Measurements from ENCODE around the gene WNT10A. TPM values are rescaled to one million over a fixed set of nuclear protein-coding genes. Genes with fewer than 3 reads are reported as not detected.

The WNT10A gene
- under 0.01 and 0.19 TPM in 2 replicates for total RNA-seq

DNA sequence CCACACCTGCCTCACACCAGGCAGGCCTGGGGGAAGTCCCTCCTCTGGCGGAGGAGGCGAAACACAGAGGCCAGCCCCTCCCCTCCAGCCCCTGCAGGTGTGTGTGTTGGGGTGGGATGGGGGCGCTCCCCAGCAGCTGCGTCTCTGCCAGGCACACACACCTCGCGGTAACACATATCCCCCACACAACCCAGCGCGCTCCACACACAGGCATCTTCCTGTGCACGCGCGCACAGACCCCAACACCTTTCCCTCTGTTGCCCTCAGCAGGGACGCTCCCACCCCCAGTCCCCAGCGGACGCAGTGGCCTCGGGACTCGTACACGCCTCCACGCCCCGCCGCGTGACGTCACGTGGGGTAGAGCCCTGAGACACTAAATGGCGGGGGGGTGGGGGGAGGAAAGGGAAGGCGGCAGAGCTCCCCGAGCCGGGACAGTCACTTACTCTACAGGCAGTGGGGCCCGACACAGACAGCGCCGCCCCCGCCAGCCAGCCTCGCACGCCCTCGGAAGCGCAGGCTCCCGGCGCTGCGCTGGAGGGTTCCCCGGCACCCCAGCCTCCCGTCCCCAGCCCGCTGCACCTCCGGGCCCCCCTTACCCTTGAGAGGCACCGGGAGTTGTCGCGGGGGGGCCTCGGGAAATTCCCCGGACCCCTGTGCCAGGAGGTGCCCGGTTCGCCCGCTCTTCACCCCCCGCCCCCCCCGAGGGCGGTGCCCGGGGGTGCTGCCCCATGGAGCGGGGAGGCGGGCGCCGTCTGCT is at the start of gene WNT10A:
WNT10A (plus strand) TSS at position 751 of the 757 bp plus-strand sequence. CDS start 144 bp downstream, outside the sequence.

DNA sequence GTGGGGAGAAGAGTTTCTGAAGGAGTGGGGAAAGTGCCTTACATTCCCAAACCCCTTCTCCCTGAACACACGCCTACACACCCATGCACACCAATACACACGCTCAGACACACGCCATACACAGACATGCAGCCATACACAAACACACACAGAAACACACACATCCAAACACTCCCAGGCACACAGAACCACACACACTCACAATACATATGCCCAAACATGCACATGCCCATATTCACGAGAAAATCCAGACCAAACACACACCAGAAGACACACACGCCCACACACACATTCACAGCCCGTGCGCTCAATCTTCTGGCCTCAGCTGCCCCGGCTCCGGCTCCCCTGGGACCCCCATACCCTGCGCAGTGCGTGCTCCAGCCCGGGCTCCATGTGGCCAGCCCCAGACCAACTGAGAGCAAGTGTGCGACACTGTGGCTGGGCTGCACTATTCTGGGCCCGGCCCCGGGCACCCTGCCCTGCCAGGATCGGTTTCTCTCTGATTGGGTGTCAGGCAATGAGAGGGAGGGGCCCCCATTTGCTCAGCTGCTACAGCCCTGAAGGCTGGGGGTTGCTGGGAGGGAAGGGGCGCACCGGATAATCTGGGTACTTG is 49.2 kb upstream of the WNT10A start, which contains the start of gene PRKAG3:
PRKAG3 (minus strand) TSS at position 426 of the 613 bp plus-strand sequence.

DNA sequence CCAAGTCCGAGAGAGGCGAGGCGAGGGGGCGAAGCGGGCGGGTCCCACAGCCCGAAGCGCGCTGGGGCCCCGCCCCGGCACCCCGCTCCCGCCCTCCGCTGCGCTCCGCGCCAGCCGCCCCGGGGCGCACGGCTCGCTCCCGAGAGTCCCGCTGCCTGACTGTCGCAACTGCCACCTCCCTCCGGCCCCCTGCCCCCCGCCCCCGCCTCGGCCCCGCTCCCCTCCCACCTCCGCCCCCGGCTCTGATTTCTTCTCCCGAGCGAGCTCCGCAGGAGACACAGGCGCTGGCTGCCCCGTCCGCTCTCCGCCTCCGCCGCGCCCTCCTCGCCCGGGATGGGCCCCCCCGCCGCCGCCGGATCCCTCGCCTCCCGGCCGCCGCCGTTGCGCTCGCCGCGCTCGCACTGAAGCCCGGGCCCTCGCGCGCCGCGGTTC is 21.1 kb upstream of the WNT10A start, which contains the start of gene WNT6:
WNT6 (plus strand) TSS at position 250 of the 432 bp plus-strand sequence. CDS start 233 bp downstream, outside the sequence.

Other genes with a start within 250 kb of the WNT10A start
- 4.8 and 7.5 TPM in 2 replicates for gene ZNF142, start 221.2 kb upstream of the WNT10A start, total RNA-seq
- 22.8 and 59.8 TPM in 2 replicates for gene BCS1L, start 221.2 kb upstream of the WNT10A start, total RNA-seq
- gene RNF25, start 208.8 kb upstream of the WNT10A start, total RNA-seq: 24.5 and 33.2 TPM in 2 replicates
- gene STK36, start 208.8 kb upstream of the WNT10A start, total RNA-seq: 11.9 and 41.7 TPM in 2 replicates
- 2.8 and 8.1 TPM in 2 replicates for gene TTLL4, start 170.0 kb upstream of the WNT10A start, total RNA-seq
- gene CYP27A1, start 98.7 kb upstream of the WNT10A start, total RNA-seq: 0.58 and 2.0 TPM in 2 replicates
- gene PRKAG3, start 49.0 kb upstream of the WNT10A start, total RNA-seq: under 0.01 TPM in 1 of 2 replicates, not detected in the other
- gene WNT6, start 21.0 kb upstream of the WNT10A start, total RNA-seq: not detected in 2 replicates
- not detected in 2 replicates for gene CDK5R2, start 78.8 kb downstream of the WNT10A start, total RNA-seq
- not detected in 2 replicates for gene FEV, start 104.3 kb downstream of the WNT10A start, total RNA-seq
- not detected in 2 replicates for gene CRYBA2, start 112.6 kb downstream of the WNT10A start, total RNA-seq
- gene CFAP65, start 160.7 kb downstream of the WNT10A start, total RNA-seq: not detected in 2 replicates
- gene IHH, start 180.1 kb downstream of the WNT10A start, total RNA-seq: not detected in 2 replicates

Measured in regular cardiac myocyte (primary cell).